Chondrocyte (in vitro differentiated cells): ENCODE results near the gene ADARB2. TPM values are rescaled to one million over a fixed set of nuclear protein-coding genes. Genes with fewer than 3 reads are reported as not detected.

Experiments
- DNase-seq: peaks from one replicate; pipeline ENCODE4 v3.0.0; 2021; ENCODE audit warnings: mixed read lengths, low spot score
- H3K27ac Mint-ChIP-seq: one replicate; pipeline ENCODE4 v1.8.0; 2021; ENCODE audit warnings: mild to moderate bottlenecking, moderate library complexity, mixed read lengths; ENCODE audit not compliant: unreplicated experiment
- H3K27me3 Mint-ChIP-seq: 2 replicates; pipeline ENCODE4 v1.8.0; 2021; ENCODE audit warnings: low read depth, mixed read lengths
- H3K36me3 Mint-ChIP-seq: 2 replicates; pipeline ENCODE4 v1.8.0; 2021; ENCODE audit warnings: low read depth, mixed read lengths
- H3K4me1 Mint-ChIP-seq: 2 replicates; pipeline ENCODE4 v1.8.0; 2021; ENCODE audit warnings: low read depth, mild to moderate bottlenecking, mixed read lengths
- H3K4me3 Mint-ChIP-seq: one replicate; pipeline ENCODE4 v1.8.0; 2021; ENCODE audit warnings: mild to moderate bottlenecking, moderate library complexity, mixed read lengths; ENCODE audit not compliant: unreplicated experiment
- H3K9me3 Mint-ChIP-seq: 2 replicates; pipeline ENCODE4 v1.8.0; 2021; ENCODE audit warnings: low read depth, mixed read lengths
- CTCF ChIP-seq: fragments of 200-600 bp; sonication (generic); IDR thresholded peaks from 2 replicates; pipeline ENCODE4 v1.5.0; 2021; ENCODE audit warnings: antibody characterized with exemption, mild to moderate bottlenecking, moderate library complexity
- total RNA-seq: library from RNA; stranded (reverse); gene quantifications from 3 replicates; pipeline ENCODE4 v1.2.1, GENCODE V29; 2021

Gene ADARB2
- total RNA-seq, 1 donor from 2014 or later: 3.3 TPM

GRCh38 chr10:1688531-1688930 is 48.8 kb downstream of the ADARB2 start:
- DNase-seq: no peak
- Mint-ChIP-seq H3K4me3 (no peak overlapping the region), H3K27ac (no peak overlapping the region), H3K9me3 (peaks cover 10% of the 10 kb centered on the region), H3K27me3 (peaks cover 6% of the 10 kb centered on the region), H3K36me3 (peaks cover 1% of the 10 kb centered on the region), H3K4me1 (no peaks in the 10 kb centered on the region)
- TF ChIP-seq CTCF: no peak

- H3K9me3 Mint-ChIP-seq: peaks cover 10% of the 10 kb centered on the region
- no peak overlapping the region for H3K27ac Mint-ChIP-seq
- DNase-seq: no peak
- TF ChIP-seq CTCF: no peak
- H3K4me1 Mint-ChIP-seq: no peaks in the 10 kb centered on the region
- peaks cover 8% of the 10 kb centered on the region for H3K27me3 Mint-ChIP-seq
- no peak overlapping the region for H3K4me3 Mint-ChIP-seq
- peaks cover 1% of the 10 kb centered on the region for H3K36me3 Mint-ChIP-seq
Observed at GRCh38 chr10:1687623-1688150, 49.6 kb downstream of the ADARB2 start.

GRCh38 chr10:1687190-1687589 is 50.1 kb downstream of the ADARB2 start:
- peaks cover 10% of the 10 kb centered on the region for H3K9me3 Mint-ChIP-seq
- H3K4me1 Mint-ChIP-seq: no peaks in the 10 kb centered on the region
- DNase-seq: no peak
- no peak overlapping the region for H3K27ac Mint-ChIP-seq
- no peak for TF ChIP-seq CTCF
- H3K4me3 Mint-ChIP-seq: no peak overlapping the region
- H3K27me3 Mint-ChIP-seq: peaks cover 8% of the 10 kb centered on the region
- H3K36me3 Mint-ChIP-seq: peaks cover 1% of the 10 kb centered on the region

- peaks cover 1% of the 10 kb centered on the region for H3K36me3 Mint-ChIP-seq
- H3K27ac Mint-ChIP-seq: no peak overlapping the region
- TF ChIP-seq CTCF: no peak
- H3K4me3 Mint-ChIP-seq: no peak overlapping the region
- H3K4me1 Mint-ChIP-seq: no peaks in the 10 kb centered on the region
- peaks cover 5% of the 10 kb centered on the region for H3K27me3 Mint-ChIP-seq
- peaks cover 10% of the 10 kb centered on the region for H3K9me3 Mint-ChIP-seq
- no peak for DNase-seq
Observed at GRCh38 chr10:1686491-1686749, 50.9 kb downstream of the ADARB2 start.

- Mint-ChIP-seq H3K4me1 (no peaks in the 10 kb centered on the region), H3K27me3 (peaks cover 5% of the 10 kb centered on the region), H3K4me3 (no peak overlapping the region), H3K9me3 (peaks cover 10% of the 10 kb centered on the region), H3K27ac (no peak overlapping the region), H3K36me3 (peaks cover 1% of the 10 kb centered on the region)
- no peak for TF ChIP-seq CTCF
- no peak for DNase-seq
Observed at GRCh38 chr10:1685699-1686490, 51.4 kb downstream of the ADARB2 start.
